Peyer's patch (tissue), 4 donors: ENCODE measurements around the gene CAMSAP1.

ENCODE experiments used
- CTCF ChIP-seq, 6 experiments: fragments of 450-650 bp in 4 of 6; fragments of 200-600 bp in 2 of 6; sonication (generic) in 1 of 6; IDR thresholded peaks; one replicate each; pipeline ENCODE4 v1.5.1; 2017 to 2019; ENCODE audit warnings: antibody characterized with exemption in 6 of 6, mild to moderate bottlenecking in 3 of 6, moderate library complexity in 1 of 6
- POLR2A ChIP-seq, 2 donors: fragments of 450-650 bp; IDR thresholded peaks; one replicate each; pipeline ENCODE4 v1.5.1; 2017; ENCODE audit warnings: antibody characterized with exemption in 2 of 2, mild to moderate bottlenecking in 2 of 2, moderate library complexity in 2 of 2

DNA sequence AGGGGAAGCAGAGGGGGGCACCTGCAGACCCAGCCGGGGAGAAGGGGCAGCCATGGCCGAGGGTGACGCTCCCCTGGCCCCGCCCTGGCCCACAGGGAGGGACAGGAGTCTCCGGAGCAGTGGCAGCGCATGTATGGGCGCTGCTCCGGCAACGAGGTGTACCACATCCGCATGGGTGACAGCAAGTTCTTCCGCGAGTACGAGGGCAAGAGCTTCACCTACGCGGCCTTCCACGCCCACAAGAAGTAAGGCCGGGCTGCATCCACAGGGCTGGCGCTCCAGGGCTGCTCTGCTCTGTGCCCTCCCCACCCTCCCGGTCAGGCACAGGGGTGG, 137.2 kb downstream of the CAMSAP1 start:
- TF ChIP-seq POLR2A (IDR thresholded peaks at IDR 0.05) (no peak), CTCF (IDR thresholded peaks at IDR 0.05) (no peak)
